Suprapubic skin (tissue), 4 donors: ENCODE data around the gene RPS3.
A peak's percentile ranks its signal among the peaks of the same experiment; 100 is the strongest.

ENCODE experiments used
- CTCF ChIP-seq, 2 donors: fragments of 200-600 bp in 1 of 2; fragments of 450-650 bp in 1 of 2; sonication (generic) in 1 of 2; IDR thresholded peaks; one replicate each; pipeline ENCODE4 v1.5.1; 2016 to 2019; ENCODE audit warnings: antibody characterized with exemption in 2 of 2, mild to moderate bottlenecking in 1 of 2, moderate library complexity in 1 of 2
- EP300 ChIP-seq: sonication (generic); formaldehyde crosslinking; IDR thresholded peaks from one replicate; pipeline ENCODE4 v1.6.1; 2017; ENCODE audit warnings: antibody characterized with exemption
- POLR2A ChIP-seq, 2 donors: fragments of 450-650 bp; IDR thresholded peaks; one replicate each; pipeline ENCODE4 v1.6.1; 2017; ENCODE audit warnings: antibody characterized with exemption in 2 of 2, mild to moderate bottlenecking in 2 of 2, moderate library complexity in 2 of 2
- POLR2AphosphoS5 ChIP-seq, 3 donors: sonication (generic); formaldehyde crosslinking; IDR thresholded peaks; one replicate each; pipeline ENCODE4 v1.6.1; 2017; ENCODE audit warnings: antibody characterized with exemption in 3 of 3

GRCh38 chr11:75428281-75428724 is 29.0 kb downstream of the RPS3 start:
- TF ChIP-seq CTCF (IDR thresholded peaks at IDR 0.05) (no peak), POLR2A (IDR thresholded peaks at IDR 0.05) (no peak), POLR2AphosphoS5 (IDR thresholded peaks at IDR 0.05) (peak in 1 of 3 donors; percentile 60), EP300 (no peak)
